ENCODE data around the gene ZSWIM5. TPM values are rescaled to one million over a fixed set of nuclear protein-coding genes. Genes with fewer than 3 reads are reported as not detected.
"Not testable (repeated sequence)": the region's sequence is repeated elsewhere in the genome, so short reads cannot be mapped to it uniquely, and the experiment has no call there.

The ZSWIM5 gene
- total RNA-seq, 1 donor from 2014 or later, result 4.4 TPM

- no peak for DNase-seq (ENCODE audit: low spot score)
These were observed 202.7 kb downstream of the ZSWIM5 start for GRCh38 chr1:45003741-45004140.

- no peak for DNase-seq (ENCODE audit: low spot score)
These were observed 203.5 kb downstream of the ZSWIM5 start for GRCh38 chr1:45002650-45003645.

GRCh38 chr1:45001576-45001975, 204.8 kb downstream of the ZSWIM5 start:
- DNase-seq (ENCODE audit: low spot score), result not testable (repeated sequence)

GRCh38 chr1:45001011-45001481, 205.4 kb downstream of the ZSWIM5 start:
- no peak for DNase-seq (ENCODE audit: low spot score)

GRCh38 chr1:44999232-44999631, 207.2 kb downstream of the ZSWIM5 start:
- DNase-seq (ENCODE audit: low spot score), result no peak

- no peak for DNase-seq (ENCODE audit: low spot score)
These were observed 210.8 kb downstream of the ZSWIM5 start for GRCh38 chr1:44995467-44996238.

- no peak for DNase-seq (ENCODE audit: low spot score)
These were observed 212.0 kb downstream of the ZSWIM5 start for GRCh38 chr1:44994309-44994898.

- DNase-seq (ENCODE audit: low spot score), result no peak
These were observed 217.8 kb downstream of the ZSWIM5 start for GRCh38 chr1:44988531-44989156.

GRCh38 chr1:44985747-44986359, 220.6 kb downstream of the ZSWIM5 start:
- no peak for DNase-seq (ENCODE audit: low spot score)

GRCh38 chr1:44977372-44977771, 229.0 kb downstream of the ZSWIM5 start:
- DNase-seq (ENCODE audit: low spot score), result not testable (repeated sequence)

- no peak for DNase-seq (ENCODE audit: low spot score)
These were observed 230.2 kb downstream of the ZSWIM5 start for GRCh38 chr1:44976252-44976651.

- no peak for DNase-seq (ENCODE audit: low spot score)
These were observed 232.8 kb downstream of the ZSWIM5 start for GRCh38 chr1:44973645-44974044.

GRCh38 chr1:44970317-44970716, 236.1 kb downstream of the ZSWIM5 start:
- DNase-seq (ENCODE audit: low spot score), result no peak

Other genes with a start within 250 kb of the ZSWIM5 start
- gene EIF2B3, start 220.0 kb downstream of the ZSWIM5 start, total RNA-seq, result 28.6 TPM
- gene HECTD3, start 195.3 kb downstream of the ZSWIM5 start, total RNA-seq, result 47.7 TPM
- 60.8 TPM for gene UROD, start 194.4 kb downstream of the ZSWIM5 start, total RNA-seq
- 2.3 TPM for gene HPDL, start 120.3 kb upstream of the ZSWIM5 start, total RNA-seq
- 11.8 TPM for gene TOE1, start 133.6 kb upstream of the ZSWIM5 start, total RNA-seq
- 34.2 TPM for gene MUTYH, start 133.8 kb upstream of the ZSWIM5 start, total RNA-seq

All from ureter (tissue), 1 donor.